ENCODE data around the gene CCDC201.
"Not testable (repeated sequence)": the region's sequence is repeated elsewhere in the genome, so short reads cannot be mapped to it uniquely, and the experiment has no call there.

Gene CCDC201

GRCh38 chr7:45863715-45864114 is 9.2 kb downstream of the CCDC201 start:
- H3K4me2 ChIP-seq (ENCODE audit: low read length), result no peak overlapping the region
- H3K14ac ChIP-seq (ENCODE audit: low read length), result no peak overlapping the region
- H3K9me3 ChIP-seq (ENCODE audit: insufficient read depth, low read depth, low read length), result no peaks in the 10 kb centered on the region
- peaks cover 3% of the 10 kb centered on the region for H3K79me1 ChIP-seq (ENCODE audit: low read length)
- no peak overlapping the region for H4K8ac ChIP-seq (ENCODE audit: low read depth, low read length)
- no peak overlapping the region for H2AK5ac ChIP-seq (ENCODE audit: low read length)
- no peak overlapping the region for H3K27ac ChIP-seq (ENCODE audit: low read depth, low read length)
- H3K36me3 ChIP-seq (ENCODE audit: control insufficient read depth in 1 of 2, insufficient read depth in 2 of 2, low read length in 2 of 2), result no peaks in the 10 kb centered on the region
- H3K4me1 ChIP-seq (ENCODE audit: control insufficient read depth in 1 of 2, insufficient read depth in 2 of 2, low read length in 2 of 2), result peaks cover 3% of the 10 kb centered on the region in 2 experiments
- H3K18ac ChIP-seq (ENCODE audit: low read length), result no peak overlapping the region
- no peak overlapping the region for H3K4ac ChIP-seq (ENCODE audit: low read depth, low read length)
- no peak overlapping the region for H3K4me3 ChIP-seq (ENCODE audit: low read depth, low read length)
- no peaks in the 10 kb centered on the region for H3K79me2 ChIP-seq (ENCODE audit: control insufficient read depth, insufficient read depth, low read length, poor library complexity)
- no peak for DNase-seq
- H4K91ac ChIP-seq (ENCODE audit: low read depth, low read length), result no peak overlapping the region
- no peak overlapping the region for H3K23ac ChIP-seq (ENCODE audit: low read length)
- H3K27me3 ChIP-seq (ENCODE audit: insufficient read depth, low read length), result no peaks in the 10 kb centered on the region
- H2BK5ac ChIP-seq (ENCODE audit: low read depth, low read length, poor library complexity), result no peak overlapping the region
- H4K12ac ChIP-seq (ENCODE audit: low read depth, low read length), result no peak overlapping the region
- H2BK120ac ChIP-seq (ENCODE audit: insufficient read depth, low read length, poor library complexity), result no peak overlapping the region
- no CpG with 5 or more reads among the region's 9 CpGs for WGBS (ENCODE audit: extremely low coverage, insufficient coverage, insufficient read length)
- no peak overlapping the region for H2BK12ac ChIP-seq (ENCODE audit: low read length)
- H3K9ac ChIP-seq (ENCODE audit: low read length), result no peak overlapping the region
- H2AFZ ChIP-seq (ENCODE audit: insufficient read depth, low read length, poor library complexity), result no peak overlapping the region

GRCh38 chr7:45856888-45857287 is 16.0 kb downstream of the CCDC201 start:
- H3K23ac ChIP-seq (ENCODE audit: low read length); H3K27me3 ChIP-seq (ENCODE audit: insufficient read depth, low read length); H3K14ac ChIP-seq (ENCODE audit: low read length); H3K79me2 ChIP-seq (ENCODE audit: control insufficient read depth, insufficient read depth, low read length, poor library complexity); H2AFZ ChIP-seq (ENCODE audit: insufficient read depth, low read length, poor library complexity); H3K4me3 ChIP-seq (ENCODE audit: low read depth, low read length); H2AK5ac ChIP-seq (ENCODE audit: low read length); H3K79me1 ChIP-seq (ENCODE audit: low read length); H3K4me1 ChIP-seq (ENCODE audit: control insufficient read depth in 1 of 2, insufficient read depth in 2 of 2, low read length in 2 of 2); H2BK12ac ChIP-seq (ENCODE audit: low read length); H2BK5ac ChIP-seq (ENCODE audit: low read depth, low read length, poor library complexity); H4K8ac ChIP-seq (ENCODE audit: low read depth, low read length); H3K9ac ChIP-seq (ENCODE audit: low read length); H3K27ac ChIP-seq (ENCODE audit: low read depth, low read length); H3K18ac ChIP-seq (ENCODE audit: low read length); H3K4me2 ChIP-seq (ENCODE audit: low read length); H3K36me3 ChIP-seq (ENCODE audit: control insufficient read depth in 1 of 2, insufficient read depth in 2 of 2, low read length in 2 of 2); H4K91ac ChIP-seq (ENCODE audit: low read depth, low read length); H3K9me3 ChIP-seq (ENCODE audit: insufficient read depth, low read depth, low read length); H4K12ac ChIP-seq (ENCODE audit: low read depth, low read length); H2BK120ac ChIP-seq (ENCODE audit: insufficient read depth, low read length, poor library complexity); DNase-seq; H3K4ac ChIP-seq (ENCODE audit: low read depth, low read length): not testable (repeated sequence)
- WGBS (ENCODE audit: extremely low coverage, insufficient coverage, insufficient read length), result no CpG with 5 or more reads among the region's 4 CpGs

- not testable (repeated sequence) for H4K8ac ChIP-seq (ENCODE audit: low read depth, low read length); H2BK120ac ChIP-seq (ENCODE audit: insufficient read depth, low read length, poor library complexity); H3K14ac ChIP-seq (ENCODE audit: low read length); H3K4me3 ChIP-seq (ENCODE audit: low read depth, low read length); H3K18ac ChIP-seq (ENCODE audit: low read length); H2AFZ ChIP-seq (ENCODE audit: insufficient read depth, low read length, poor library complexity); H4K91ac ChIP-seq (ENCODE audit: low read depth, low read length); H4K12ac ChIP-seq (ENCODE audit: low read depth, low read length); H3K4me2 ChIP-seq (ENCODE audit: low read length); H3K4ac ChIP-seq (ENCODE audit: low read depth, low read length); H3K27ac ChIP-seq (ENCODE audit: low read depth, low read length); H3K23ac ChIP-seq (ENCODE audit: low read length); H2AK5ac ChIP-seq (ENCODE audit: low read length); H3K79me1 ChIP-seq (ENCODE audit: low read length); H3K9me3 ChIP-seq (ENCODE audit: insufficient read depth, low read depth, low read length); H3K4me1 ChIP-seq (ENCODE audit: control insufficient read depth in 1 of 2, insufficient read depth in 2 of 2, low read length in 2 of 2); H3K9ac ChIP-seq (ENCODE audit: low read length); H3K79me2 ChIP-seq (ENCODE audit: control insufficient read depth, insufficient read depth, low read length, poor library complexity); H3K36me3 ChIP-seq (ENCODE audit: control insufficient read depth in 1 of 2, insufficient read depth in 2 of 2, low read length in 2 of 2); H2BK12ac ChIP-seq (ENCODE audit: low read length); DNase-seq; H2BK5ac ChIP-seq (ENCODE audit: low read depth, low read length, poor library complexity); H3K27me3 ChIP-seq (ENCODE audit: insufficient read depth, low read length)
- no CpG with 5 or more reads among the region's 3 CpGs for WGBS (ENCODE audit: extremely low coverage, insufficient coverage, insufficient read length)
These were observed 17.2 kb downstream of the CCDC201 start for GRCh38 chr7:45855680-45856079.

DNA sequence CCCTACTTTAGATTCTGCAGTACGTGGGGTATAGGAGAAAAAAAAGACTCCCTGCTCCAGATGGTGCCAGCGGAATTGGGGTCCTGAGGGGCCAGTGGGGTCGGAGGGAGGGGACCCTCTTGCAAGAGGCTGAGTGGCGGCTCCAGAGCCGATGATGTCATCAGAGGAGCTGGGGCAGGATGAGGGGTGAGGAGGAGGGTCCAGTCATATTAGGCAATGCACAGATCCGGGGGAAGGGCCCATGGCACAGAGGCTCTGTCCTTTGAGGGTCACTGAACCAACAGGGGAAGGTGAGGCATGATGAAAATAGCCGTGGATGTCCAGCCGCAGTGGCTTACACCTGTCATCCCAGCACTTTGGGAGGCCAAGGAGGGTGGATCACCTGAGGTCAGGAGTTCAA is 19.4 kb downstream of the CCDC201 start:
- H4K8ac ChIP-seq (ENCODE audit: low read depth, low read length); H2BK120ac ChIP-seq (ENCODE audit: insufficient read depth, low read length, poor library complexity); H3K4me3 ChIP-seq (ENCODE audit: low read depth, low read length); H3K79me2 ChIP-seq (ENCODE audit: control insufficient read depth, insufficient read depth, low read length, poor library complexity); H3K27me3 ChIP-seq (ENCODE audit: insufficient read depth, low read length); H2BK5ac ChIP-seq (ENCODE audit: low read depth, low read length, poor library complexity); H3K79me1 ChIP-seq (ENCODE audit: low read length); H3K9me3 ChIP-seq (ENCODE audit: insufficient read depth, low read depth, low read length); H3K4me2 ChIP-seq (ENCODE audit: low read length); H3K23ac ChIP-seq (ENCODE audit: low read length); H4K12ac ChIP-seq (ENCODE audit: low read depth, low read length); H2AFZ ChIP-seq (ENCODE audit: insufficient read depth, low read length, poor library complexity); H3K36me3 ChIP-seq (ENCODE audit: control insufficient read depth in 1 of 2, insufficient read depth in 2 of 2, low read length in 2 of 2); H2AK5ac ChIP-seq (ENCODE audit: low read length); H3K4ac ChIP-seq (ENCODE audit: low read depth, low read length); H3K14ac ChIP-seq (ENCODE audit: low read length); DNase-seq; H4K91ac ChIP-seq (ENCODE audit: low read depth, low read length); H3K27ac ChIP-seq (ENCODE audit: low read depth, low read length); H3K18ac ChIP-seq (ENCODE audit: low read length); H3K9ac ChIP-seq (ENCODE audit: low read length); H2BK12ac ChIP-seq (ENCODE audit: low read length); H3K4me1 ChIP-seq (ENCODE audit: control insufficient read depth in 1 of 2, insufficient read depth in 2 of 2, low read length in 2 of 2): not testable (repeated sequence)
- WGBS (ENCODE audit: extremely low coverage, insufficient coverage, insufficient read length), result no CpG with 5 or more reads among the region's 8 CpGs

All from trophoblast cell (in vitro differentiated cells and primary cell).